ENCODE measurements around the gene ARHGEF17. TPM values are rescaled to one million over a fixed set of nuclear protein-coding genes. Genes with fewer than 3 reads are reported as not detected.

Gene ARHGEF17
- total RNA-seq, 1 experiment from 2014 or later: 22.3 TPM

DNA sequence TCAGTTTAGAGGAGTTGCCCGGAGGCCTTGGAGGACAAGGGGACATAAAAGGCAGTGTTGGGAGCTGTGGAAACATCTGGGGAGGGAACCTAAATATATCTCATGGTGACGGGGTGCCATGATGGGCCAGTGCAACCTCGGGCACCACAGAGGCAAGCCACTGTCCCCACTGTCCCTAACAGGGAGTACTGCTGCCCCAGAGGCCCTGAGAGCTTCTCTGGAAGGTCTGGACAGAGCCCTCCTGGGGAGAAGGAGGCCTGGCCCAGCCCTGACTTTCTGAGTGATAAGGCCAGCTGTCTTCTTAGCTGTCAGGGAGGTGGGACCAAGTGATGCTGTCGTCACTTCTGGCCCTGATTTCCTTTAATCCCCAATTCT, 41.4 kb upstream of the ARHGEF17 start:
- H3K36me3 Mint-ChIP-seq (ENCODE audit: insufficient read depth, unreplicated experiment): no peaks in the 10 kb centered on the region
- no peaks in the 10 kb centered on the region for H3K9me3 Mint-ChIP-seq (ENCODE audit: low read depth, unreplicated experiment)
- TF ChIP-seq, protein P1, sequence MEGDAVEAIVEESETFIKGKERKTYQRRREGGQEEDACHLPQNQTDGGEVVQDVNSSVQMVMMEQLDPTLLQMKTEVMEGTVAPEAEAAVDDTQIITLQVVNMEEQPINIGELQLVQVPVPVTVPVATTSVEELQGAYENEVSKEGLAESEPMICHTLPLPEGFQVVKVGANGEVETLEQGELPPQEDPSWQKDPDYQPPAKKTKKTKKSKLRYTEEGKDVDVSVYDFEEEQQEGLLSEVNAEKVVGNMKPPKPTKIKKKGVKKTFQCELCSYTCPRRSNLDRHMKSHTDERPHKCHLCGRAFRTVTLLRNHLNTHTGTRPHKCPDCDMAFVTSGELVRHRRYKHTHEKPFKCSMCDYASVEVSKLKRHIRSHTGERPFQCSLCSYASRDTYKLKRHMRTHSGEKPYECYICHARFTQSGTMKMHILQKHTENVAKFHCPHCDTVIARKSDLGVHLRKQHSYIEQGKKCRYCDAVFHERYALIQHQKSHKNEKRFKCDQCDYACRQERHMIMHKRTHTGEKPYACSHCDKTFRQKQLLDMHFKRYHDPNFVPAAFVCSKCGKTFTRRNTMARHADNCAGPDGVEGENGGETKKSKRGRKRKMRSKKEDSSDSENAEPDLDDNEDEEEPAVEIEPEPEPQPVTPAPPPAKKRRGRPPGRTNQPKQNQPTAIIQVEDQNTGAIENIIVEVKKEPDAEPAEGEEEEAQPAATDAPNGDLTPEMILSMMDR (IDR thresholded peaks at IDR 0.05; ENCODE audit: unreplicated experiment): no peak
- no peak overlapping the region for H3K27ac Mint-ChIP-seq (ENCODE audit: unreplicated experiment)
- CTCF ChIA-PET: interaction anchor here (0.8 kb wide), 1 partner anchor 69 kb away, joined by 4 read pairs; no protein-coding TSS in a partner anchor
- peaks cover 22% of the 10 kb centered on the region for H3K4me1 Mint-ChIP-seq (ENCODE audit: low read depth, unreplicated experiment)
- peaks cover 62% of the 10 kb centered on the region for H3K27me3 Mint-ChIP-seq (ENCODE audit: unreplicated experiment)
- no peak overlapping the region for H3K4me3 Mint-ChIP-seq (ENCODE audit: low read depth, unreplicated experiment)
- intact Hi-C loops (cut with micrococcal nuclease; ENCODE audit: unreplicated experiment): no loop called here
- no peak for DNase-seq
- BruUV-seq (replicated peaks): no TSS peak

DNA sequence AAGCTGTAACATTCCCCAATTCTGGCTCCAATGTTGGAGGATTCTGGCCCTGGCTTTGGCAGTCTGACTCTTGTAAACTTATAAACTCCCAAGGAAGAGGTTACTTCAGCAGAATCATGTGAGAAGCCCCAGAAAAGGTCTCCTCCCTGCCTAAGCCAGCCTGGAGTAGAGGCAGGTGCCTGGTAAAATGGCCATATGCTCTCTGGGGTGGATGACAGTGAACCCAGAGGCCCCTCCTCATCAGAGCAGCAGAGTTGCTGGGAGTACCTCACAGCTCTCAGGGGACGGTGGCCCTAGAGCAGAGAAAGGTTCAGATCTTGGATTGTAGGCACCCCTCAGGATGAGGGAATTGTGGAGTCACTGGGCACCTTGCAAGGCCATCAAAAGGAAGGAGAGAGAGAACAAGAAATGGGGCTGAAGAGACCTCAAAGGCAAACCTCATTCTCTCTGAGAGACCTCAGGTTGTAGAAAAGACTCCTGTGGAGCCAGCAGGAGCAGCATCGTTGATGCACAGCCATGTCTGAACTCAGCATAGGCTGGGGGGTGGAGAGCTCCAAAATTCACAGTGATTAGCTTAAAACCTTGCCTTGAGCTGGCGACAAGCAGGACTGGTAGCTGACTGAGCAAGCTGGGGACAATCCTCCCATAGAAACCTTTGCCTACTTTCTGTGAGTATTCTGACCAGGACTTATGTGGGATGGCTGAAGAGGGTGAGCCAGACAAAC, 40.8 kb upstream of the ARHGEF17 start:
- intact Hi-C loops (cut with micrococcal nuclease; ENCODE audit: unreplicated experiment): no loop called here
- no peak for DNase-seq
- H3K27me3 Mint-ChIP-seq (ENCODE audit: unreplicated experiment): peaks cover 56% of the 10 kb centered on the region
- no peaks in the 10 kb centered on the region for H3K9me3 Mint-ChIP-seq (ENCODE audit: low read depth, unreplicated experiment)
- no TSS peak for BruUV-seq (replicated peaks)
- TF ChIP-seq, protein P1 (IDR thresholded peaks at IDR 0.05; ENCODE audit: unreplicated experiment): no peak
- no peaks in the 10 kb centered on the region for H3K36me3 Mint-ChIP-seq (ENCODE audit: insufficient read depth, unreplicated experiment)
- peaks cover 22% of the 10 kb centered on the region for H3K4me1 Mint-ChIP-seq (ENCODE audit: low read depth, unreplicated experiment)
- CTCF ChIA-PET: no interaction called here
- no peak overlapping the region for H3K4me3 Mint-ChIP-seq (ENCODE audit: low read depth, unreplicated experiment)
- H3K27ac Mint-ChIP-seq (ENCODE audit: unreplicated experiment): no peak overlapping the region

DNA sequence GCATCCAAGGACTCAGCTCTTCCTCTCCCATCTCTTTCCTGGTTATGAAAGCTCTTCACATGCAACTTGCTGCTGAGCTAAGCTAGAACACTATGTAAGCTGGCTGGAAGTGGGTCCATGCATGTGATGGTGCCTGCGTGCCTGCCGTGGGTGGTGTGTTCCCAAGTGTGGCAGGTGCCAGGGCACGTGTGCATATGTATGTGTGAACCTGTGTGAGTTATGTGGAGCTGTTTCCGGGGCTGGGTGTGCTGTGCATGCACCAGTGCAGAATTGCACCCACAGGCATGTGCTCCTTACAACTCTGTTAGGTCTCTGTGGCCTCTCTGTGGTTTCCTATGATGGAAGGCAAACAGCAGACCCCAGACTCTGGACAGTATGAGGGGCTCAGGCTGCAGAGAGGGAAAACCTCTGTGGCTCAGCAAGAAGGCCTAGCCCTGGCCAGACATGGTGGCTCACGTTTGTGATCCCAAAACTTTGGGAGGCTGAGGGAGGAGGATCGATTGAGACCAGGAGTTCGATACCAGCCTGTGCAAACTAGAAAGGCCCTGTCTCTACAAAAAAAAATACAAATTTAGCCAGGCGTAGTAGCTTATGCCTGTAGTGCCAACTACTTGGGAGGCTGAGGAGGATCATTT, 40.1 kb upstream of the ARHGEF17 start:
- TF ChIP-seq, protein P1 (IDR thresholded peaks at IDR 0.05; ENCODE audit: unreplicated experiment): no peak
- no peak for DNase-seq
- intact Hi-C loops (cut with micrococcal nuclease; ENCODE audit: unreplicated experiment): no loop called here
- no peak overlapping the region for H3K27ac Mint-ChIP-seq (ENCODE audit: unreplicated experiment)
- peaks cover 15% of the 10 kb centered on the region for H3K4me1 Mint-ChIP-seq (ENCODE audit: low read depth, unreplicated experiment)
- CTCF ChIA-PET: interaction anchor here (0.6 kb wide), 1 partner anchor 13 kb away, joined by 4 read pairs; no protein-coding TSS in a partner anchor
- BruUV-seq (replicated peaks): no TSS peak
- no peak overlapping the region for H3K4me3 Mint-ChIP-seq (ENCODE audit: low read depth, unreplicated experiment)
- no peaks in the 10 kb centered on the region for H3K36me3 Mint-ChIP-seq (ENCODE audit: insufficient read depth, unreplicated experiment)
- H3K27me3 Mint-ChIP-seq (ENCODE audit: unreplicated experiment): peaks cover 49% of the 10 kb centered on the region
- H3K9me3 Mint-ChIP-seq (ENCODE audit: low read depth, unreplicated experiment): no peaks in the 10 kb centered on the region

DNA sequence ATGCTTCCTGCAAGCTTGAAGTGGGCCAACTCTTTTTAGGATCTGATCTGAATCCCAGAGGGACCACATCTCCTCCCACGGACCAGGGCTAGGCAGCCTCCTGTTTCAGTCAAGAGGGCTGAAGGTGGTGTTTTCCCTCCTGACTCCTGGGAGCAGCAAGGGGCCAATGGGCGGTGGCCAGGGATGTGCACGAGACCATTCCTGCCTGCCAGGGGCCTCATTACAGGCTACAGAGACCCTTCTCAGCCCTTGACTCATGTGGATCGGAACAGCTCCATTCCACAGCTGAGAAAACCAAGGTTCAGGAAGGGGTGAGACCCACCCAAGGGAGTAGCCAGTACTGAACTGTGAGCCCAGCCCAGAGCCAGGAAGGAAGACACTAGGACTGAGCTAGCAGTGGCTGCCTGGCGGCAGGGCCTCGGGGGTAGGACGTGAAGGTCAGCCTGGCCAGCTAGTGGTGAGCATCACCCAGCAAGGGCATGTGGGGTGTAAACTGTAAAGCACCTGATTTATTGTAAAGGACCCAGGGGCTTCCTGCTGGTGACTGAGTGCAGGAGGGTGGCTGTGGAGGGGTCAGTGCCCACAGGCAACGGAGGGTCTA, 39.3 kb upstream of the ARHGEF17 start:
- BruUV-seq (replicated peaks): no TSS peak
- H3K36me3 Mint-ChIP-seq (ENCODE audit: insufficient read depth, unreplicated experiment): no peaks in the 10 kb centered on the region

More for the DNA sequence above, 39.3 kb upstream of the ARHGEF17 start:
- CTCF ChIA-PET: no interaction called here
- no peak for DNase-seq
- Mint-ChIP-seq H3K4me1 (ENCODE audit: low read depth, unreplicated experiment) (peaks cover 9% of the 10 kb centered on the region), H3K4me3 (ENCODE audit: low read depth, unreplicated experiment) (no peak overlapping the region), H3K27me3 (ENCODE audit: unreplicated experiment) (peaks cover 46% of the 10 kb centered on the region), H3K27ac (ENCODE audit: unreplicated experiment) (no peak overlapping the region), H3K9me3 (ENCODE audit: low read depth, unreplicated experiment) (no peaks in the 10 kb centered on the region)
- TF ChIP-seq, protein P1 (IDR thresholded peaks at IDR 0.05; ENCODE audit: unreplicated experiment): no peak
- intact Hi-C loops (cut with micrococcal nuclease; ENCODE audit: unreplicated experiment): no loop called here

Data from Calu3 (cell line).